H9 (cell line): ENCODE results near the gene MAP1S. TPM values are rescaled to one million over a fixed set of nuclear protein-coding genes. Genes with fewer than 3 reads are reported as not detected.

Source experiments
- DNase-seq: peaks from one replicate; pipeline ENCODE4 v3.0.0-alpha.2; 2017
- H2AFZ ChIP-seq: one replicate; pipeline ENCODE4 v1.6.1; 2013; ENCODE audit warnings: mild to moderate bottlenecking, low read length, control low read depth, moderate library complexity
- H2AK5ac ChIP-seq: 2 replicates; pipeline ENCODE4 v1.6.1; 2013; ENCODE audit warnings: low read length, control low read depth, mixed read lengths; ENCODE audit not compliant: insufficient read length
- H2BK120ac ChIP-seq: one replicate; pipeline ENCODE4 v1.6.1; 2013; ENCODE audit warnings: low read depth, mild to moderate bottlenecking, low read length, control low read depth, inconsistent platforms; ENCODE audit not compliant: poor library complexity, severe bottlenecking
- H2BK12ac ChIP-seq: 2 replicates; pipeline ENCODE4 v1.6.1; 2013; ENCODE audit warnings: low read length, control low read depth, mixed read lengths, low read depth; ENCODE audit not compliant: insufficient read length
- H2BK15ac ChIP-seq: 2 replicates; pipeline ENCODE4 v1.6.1; 2013; ENCODE audit warnings: low read depth, low read length, control low read depth
- H2BK20ac ChIP-seq: one replicate; pipeline ENCODE4 v1.6.1; 2013; ENCODE audit warnings: low read depth, mild to moderate bottlenecking, low read length, control low read depth, inconsistent platforms; ENCODE audit not compliant: poor library complexity, severe bottlenecking
- H2BK5ac ChIP-seq: 2 replicates; pipeline ENCODE4 v1.6.1; 2013; ENCODE audit warnings: low read length, control low read depth, mixed read lengths; ENCODE audit not compliant: insufficient read length
- H3K14ac ChIP-seq: 2 replicates; pipeline ENCODE4 v1.6.1; 2013; ENCODE audit warnings: low read length, control low read depth; ENCODE audit not compliant: insufficient read depth
- H3K18ac ChIP-seq: 2 replicates; pipeline ENCODE4 v1.6.1; 2013; ENCODE audit warnings: low read depth, mild to moderate bottlenecking, mixed read lengths, low read length, control low read depth; ENCODE audit not compliant: insufficient read length
- H3K23ac ChIP-seq: 2 replicates; pipeline ENCODE4 v1.6.1; 2013; ENCODE audit warnings: low read length, control low read depth, mixed read lengths, low read depth; ENCODE audit not compliant: insufficient read length
- H3K23me2 ChIP-seq: 2 replicates; pipeline ENCODE4 v1.6.1; 2013; ENCODE audit warnings: low read depth, mild to moderate bottlenecking, mixed read lengths, low read length, control low read depth; ENCODE audit not compliant: insufficient read length, poor library complexity, severe bottlenecking
- H3K27ac ChIP-seq: 2 replicates; pipeline ENCODE4 v1.5.1; 2013; ENCODE audit warnings: low read length, control low read depth, mixed read lengths, low read depth; ENCODE audit not compliant: insufficient read length
- H3K27me3 ChIP-seq: 2 replicates; pipeline ENCODE4 v1.6.1; 2013; ENCODE audit warnings: low read length, control low read depth, inconsistent platforms; ENCODE audit not compliant: insufficient read depth
- H3K4ac ChIP-seq: 2 replicates; pipeline ENCODE4 v1.6.1; 2013; ENCODE audit warnings: low read depth, mild to moderate bottlenecking, control low read depth, inconsistent platforms, low read length, moderate library complexity
- H3K4me1 ChIP-seq: 2 replicates; pipeline ENCODE4 v1.6.1; 2013; ENCODE audit warnings: low read length, control low read depth, inconsistent platforms; ENCODE audit not compliant: insufficient read depth
- H3K4me2 ChIP-seq: 2 replicates; pipeline ENCODE4 v1.6.1; 2013; ENCODE audit warnings: low read length, control low read depth, mixed read lengths; ENCODE audit not compliant: insufficient read length, insufficient read depth
- H3K56ac ChIP-seq: 2 replicates; pipeline ENCODE4 v1.6.1; 2013; ENCODE audit warnings: low read depth, mild to moderate bottlenecking, mixed read lengths, low read length, control low read depth; ENCODE audit not compliant: insufficient read length
- H3K79me1 ChIP-seq: 2 replicates; pipeline ENCODE4 v1.6.1; 2013; ENCODE audit warnings: low read depth, mild to moderate bottlenecking, moderate library complexity, low read length, control low read depth, inconsistent platforms; ENCODE audit not compliant: insufficient read depth, poor library complexity, severe bottlenecking
- H3K79me2 ChIP-seq: 2 replicates; pipeline ENCODE4 v1.6.1; 2013; ENCODE audit warnings: low read length, control low read depth, inconsistent platforms; ENCODE audit not compliant: insufficient read depth
- H3K9ac ChIP-seq: 2 replicates; pipeline ENCODE4 v1.6.1; 2013; ENCODE audit warnings: low read length, control low read depth, mixed read lengths; ENCODE audit not compliant: insufficient read length; ENCODE audit errors: extremely low read depth
- H3K9me3 ChIP-seq: one replicate; pipeline ENCODE4 v1.6.1; 2013; ENCODE audit warnings: low read depth, low read length, inconsistent platforms; ENCODE audit not compliant: control insufficient read depth
- H3T11ph ChIP-seq: one replicate; pipeline ENCODE4 v1.6.1; 2013; ENCODE audit warnings: mild to moderate bottlenecking, low read length, control low read depth, inconsistent platforms
- H4K20me1 ChIP-seq: one replicate; pipeline ENCODE4 v1.6.1; 2013; ENCODE audit not compliant: control insufficient read depth, insufficient read length, insufficient read depth
- H4K5ac ChIP-seq: 2 replicates; pipeline ENCODE4 v1.6.1; 2013; ENCODE audit warnings: low read depth, mild to moderate bottlenecking, mixed read lengths, low read length, control low read depth; ENCODE audit not compliant: insufficient read length
- H4K8ac ChIP-seq: replicated peaks from 2 replicates; pipeline ENCODE4 v1.6.1; 2013; ENCODE audit warnings: low read length, control low read depth, mixed read lengths, low read depth; ENCODE audit not compliant: insufficient read length
- H4K91ac ChIP-seq: 2 replicates; pipeline ENCODE4 v1.6.1; 2013; ENCODE audit warnings: low read depth, mild to moderate bottlenecking, moderate library complexity, mixed read lengths, low read length, control low read depth; ENCODE audit not compliant: insufficient read length
- H3K27ac Mint-ChIP-seq, 3 experiments: 2 replicates in 2 of 3; 3 replicates in 1 of 3; pipeline ENCODE4 v1.8.0; 2020 to 2021; ENCODE audit warnings: mixed read lengths in 3 of 3, mild to moderate bottlenecking in 1 of 3, moderate library complexity in 1 of 3
- H3K27me3 Mint-ChIP-seq: 2 replicates; pipeline ENCODE4 v1.8.0; 2021; ENCODE audit warnings: low read depth, mild to moderate bottlenecking, moderate library complexity, mixed read lengths
- H3K36me3 Mint-ChIP-seq, 3 experiments: 2 replicates in 2 of 3; 3 replicates in 1 of 3; pipeline ENCODE4 v1.8.0; 2020 to 2021; ENCODE audit warnings: low read depth in 3 of 3, mixed read lengths in 3 of 3; ENCODE audit not compliant: insufficient read depth in 1 of 3
- H3K4me1 Mint-ChIP-seq, 2 experiments: 2 replicates each; pipeline ENCODE4 v1.8.0; 2020; ENCODE audit warnings: mixed read lengths in 2 of 2
- H3K4me3 Mint-ChIP-seq, 2 experiments: 2 replicates in 1 of 2; 3 replicates in 1 of 2; pipeline ENCODE4 v1.8.0; 2020 to 2021; ENCODE audit warnings: mild to moderate bottlenecking in 2 of 2, mixed read lengths in 2 of 2, moderate library complexity in 1 of 2
- H3K9me3 Mint-ChIP-seq, 2 experiments: 2 replicates in 1 of 2; 3 replicates in 1 of 2; pipeline ENCODE4 v1.8.0; 2020; ENCODE audit warnings: mild to moderate bottlenecking in 2 of 2, mixed read lengths in 2 of 2, moderate library complexity in 1 of 2
- CTCF ChIP-seq: fragments of 200-600 bp; sonication (generic); conservative IDR thresholded peaks from 3 replicates; pipeline ENCODE4 v1.8.0; 2021; ENCODE audit warnings: antibody characterized with exemption, mild to moderate bottlenecking
- WGBS: extraction: QIAGEN DNeasy Blood & Tissue Kit; methylation state at CpG from one replicate; pipeline ENCODE4 v1.1.7; 2013; ENCODE audit warnings: missing lambda C conversion rate, low lambda C conversion rate, mixed read lengths; ENCODE audit not compliant: insufficient read length; ENCODE audit errors: extremely low coverage; 5-methylcytosine and 5-hydroxymethylcytosine counted together
- total RNA-seq: library from RNA; stranded (reverse); gene quantifications from 2 replicates; pipeline ENCODE4 v1.2.1, GENCODE V29; 2021

The MAP1S gene
- total RNA-seq, 1 experiment from 2014 or later = 160 TPM

- Histone ChIP-seq H2AK5ac (no peak overlapping the region), H3K18ac (no peak overlapping the region), H3K27me3 (no peaks in the 10 kb centered on the region), H4K5ac (no peak overlapping the region), H3K23me2 (peaks cover 2% of the 10 kb centered on the region), H3K56ac (no peak overlapping the region), H2BK15ac (no peak overlapping the region), H3K9me3 (no peaks in the 10 kb centered on the region), H3K9ac (no peak overlapping the region), H2AFZ (no peak overlapping the region), H4K8ac (no peak overlapping the region), H3K27ac (no peak overlapping the region), H2BK12ac (no peak overlapping the region), H3K23ac (no peak overlapping the region), H3K79me2 (no peaks in the 10 kb centered on the region; the same call in 1 of the 2 replicates), H2BK20ac (no peak overlapping the region), H4K91ac (no peak overlapping the region), H4K20me1 (no peaks in the 10 kb centered on the region), H3K79me1 (no peaks in the 10 kb centered on the region), H3K14ac (no peak overlapping the region), H2BK5ac (no peak overlapping the region), H3K4me1 (no peaks in the 10 kb centered on the region), H3K4me2 (no peak overlapping the region), H2BK120ac (no peak overlapping the region), H3T11ph (no peak overlapping the region), H3K4ac (no peak overlapping the region)
- Mint-ChIP-seq H3K27me3 (no peaks in the 10 kb centered on the region; the same call in 1 of the 2 replicates), H3K27ac (no peak overlapping the region), H3K4me3 (no peak overlapping the region), H3K36me3 (peaks cover 0 to 4% (median 2%) of the 10 kb centered on the region in 3 experiments; a peak in 5 of 7 replicates), H3K9me3 (no peaks in the 10 kb centered on the region), H3K4me1 (peaks cover 8 to 44% of the 10 kb centered on the region in 2 experiments)
- DNase-seq = no peak
- no CpG with 5 or more reads among the region's 7 CpGs for WGBS
- no peak for TF ChIP-seq CTCF
Measured at GRCh38 chr19:17752865-17753639, 33.8 kb downstream of the MAP1S start.
